Upper lobe of left lung (tissue), 6 donors: ENCODE measurements around the gene TIGD1. TPM values are rescaled to one million over a fixed set of nuclear protein-coding genes. Genes with fewer than 3 reads are reported as not detected.

ENCODE experiments used
- ATAC-seq, 2 donors: fragments of 200-7000 bp; cut with Tn5 transposase; one replicate each; pipeline ENCODE4 v1.9.1; 2022; ENCODE audit warnings: mild to moderate bottlenecking in 2 of 2, moderate library complexity in 2 of 2; ENCODE audit not compliant: low FRiP score in 2 of 2
- DNase-seq, 2 donors: peaks; one replicate each; pipeline ENCODE4 v3.0.0-alpha.2; 2019 to 2020
- H3K27ac ChIP-seq, 4 donors: fragments of 200-600 bp; sonication (generic); one replicate each; pipeline ENCODE4 v1.5.1; 2016 to 2019
- H3K27me3 ChIP-seq, 4 donors: fragments of 200-600 bp; sonication (generic); one replicate each; pipeline ENCODE4 v1.5.1; 2017 to 2019
- H3K36me3 ChIP-seq, 4 donors: fragments of 200-600 bp; sonication (generic); one replicate each; pipeline ENCODE4 v1.5.1; 2016 to 2019
- H3K4me1 ChIP-seq, 4 donors: fragments of 200-600 bp; sonication (generic); one replicate each; pipeline ENCODE4 v1.5.1; 2018 to 2019
- H3K4me3 ChIP-seq, 4 donors: fragments of 200-600 bp; sonication (generic); one replicate each; pipeline ENCODE4 v1.5.1; 2017 to 2019; ENCODE audit warnings: mild to moderate bottlenecking in 2 of 4, moderate library complexity in 1 of 4
- H3K9me3 ChIP-seq, 4 donors: fragments of 200-600 bp; sonication (generic); one replicate each; pipeline ENCODE4 v1.5.1; 2018 to 2019
- CTCF ChIP-seq, 6 experiments: fragments of 450-650 bp in 4 of 6; fragments of 200-600 bp in 2 of 6; sonication (generic) in 2 of 6; IDR thresholded peaks; one replicate each; pipeline ENCODE4 v1.5.1; 2016 to 2019; ENCODE audit warnings: antibody characterized with exemption in 6 of 6
- EP300 ChIP-seq, 4 donors: sonication (generic); formaldehyde crosslinking; IDR thresholded peaks; one replicate each; pipeline ENCODE4 v1.5.1; 2017; ENCODE audit warnings: antibody characterized with exemption in 4 of 4, control low read depth in 2 of 4
- POLR2A ChIP-seq, 4 donors: fragments of 450-650 bp; IDR thresholded peaks; one replicate each; pipeline ENCODE4 v1.5.1; 2016 to 2017; ENCODE audit warnings: antibody characterized with exemption in 4 of 4, mild to moderate bottlenecking in 2 of 4
- POLR2AphosphoS5 ChIP-seq, 2 donors: sonication (generic); formaldehyde crosslinking; IDR thresholded peaks; one replicate each; pipeline ENCODE4 v1.5.1; 2017; ENCODE audit warnings: antibody characterized with exemption in 2 of 2
- WGBS, 2 donors: methylation state at CpG; one replicate each; pipeline ENCODE4 v1.1.5; 2017 to 2018; 5-methylcytosine and 5-hydroxymethylcytosine counted together
- total RNA-seq, 6 donors: library from RNA; depleted of rRNA in 4 of 6; stranded (reverse); fragments of >200 nt in 4 of 6; gene quantifications; one replicate each; pipeline versions ENCODE4 v1.1.0 to v1.2.1, GENCODE V29; 2016 to 2021
- donor health status: DM: no; HTN: no; CAD: no; lungs with moderate emphysema.
- donor health status: DM: no; HTN: yes; CAD: no; lungs with severe emphysema.

TIGD1 gene
- total RNA-seq, 6 donors from 2014 or later = 2.6 to 12.6 (median 4.4) TPM

- peaks cover 0 to 10% (median 4%) of the 10 kb centered on the region in 4 donors for H3K27me3 ChIP-seq
- ATAC-seq (no peak), DNase-seq (peak in 1 of 2 donors; percentile 73)
- H3K36me3 ChIP-seq = no peaks in the 10 kb centered on the region
- H3K4me3 ChIP-seq = no peak overlapping the region
- TF ChIP-seq CTCF (IDR thresholded peaks at IDR 0.05) (no peak), POLR2A (IDR thresholded peaks at IDR 0.05) (no peak), EP300 (IDR thresholded peaks at IDR 0.05) (no peak), POLR2AphosphoS5 (IDR thresholded peaks at IDR 0.05) (no peak)
- WGBS, 2 donors = 92% methylated on average over 15 to 17 of the region's 17 CpGs
- no peaks in the 10 kb centered on the region for H3K9me3 ChIP-seq
- H3K4me1 ChIP-seq = peaks cover 0 to 7% (median 0%) of the 10 kb centered on the region in 4 donors
- H3K27ac ChIP-seq = no peak overlapping the region
Measured at GRCh38 chr2:232529806-232530547, 20.4 kb downstream of the TIGD1 start.

- WGBS, 2 donors = 65 to 69% methylated on average over 9 to 11 of the region's 11 CpGs
- peaks cover 0 to 21% (median 13%) of the 10 kb centered on the region in 4 donors for H3K27me3 ChIP-seq
- ATAC-seq = no peak
- no peak for DNase-seq
- H3K27ac ChIP-seq = no peak overlapping the region
- no peaks in the 10 kb centered on the region for H3K9me3 ChIP-seq
- no peak overlapping the region for H3K4me3 ChIP-seq
- no peaks in the 10 kb centered on the region for H3K36me3 ChIP-seq
- H3K4me1 ChIP-seq = peaks cover 4 to 15% (median 5%) of the 10 kb centered on the region in 4 donors
- TF ChIP-seq POLR2A (IDR thresholded peaks at IDR 0.05) (no peak), CTCF (IDR thresholded peaks at IDR 0.05) (no peak), EP300 (IDR thresholded peaks at IDR 0.05) (no peak), POLR2AphosphoS5 (IDR thresholded peaks at IDR 0.05) (no peak)
Measured at GRCh38 chr2:232528746-232529460, 21.5 kb downstream of the TIGD1 start.

GRCh38 chr2:232527905-232528470 is 22.4 kb downstream of the TIGD1 start:
- Histone ChIP-seq H3K27me3 (peaks cover 0 to 30% (median 22%) of the 10 kb centered on the region in 4 donors), H3K27ac (no peak overlapping the region), H3K4me3 (no peak overlapping the region), H3K36me3 (no peaks in the 10 kb centered on the region), H3K4me1 (peaks cover 7 to 24% (median 11%) of the 10 kb centered on the region in 4 donors), H3K9me3 (no peaks in the 10 kb centered on the region)
- ATAC-seq (no peak), DNase-seq (no peak)
- 57 to 73% methylated on average over 4 to 6 of the region's 6 CpGs for WGBS, 2 donors
- TF ChIP-seq CTCF (IDR thresholded peaks at IDR 0.05) (no peak), POLR2A (IDR thresholded peaks at IDR 0.05) (no peak), EP300 (IDR thresholded peaks at IDR 0.05) (no peak), POLR2AphosphoS5 (IDR thresholded peaks at IDR 0.05) (no peak)

- WGBS, 2 donors = 58 to 62% methylated on average over 11 to 13 of the region's 13 CpGs
- DNase-seq (no peak), ATAC-seq (no peak)
- Histone ChIP-seq H3K9me3 (no peaks in the 10 kb centered on the region), H3K4me1 (peaks cover 17 to 38% (median 22%) of the 10 kb centered on the region in 4 donors), H3K4me3 (no peak overlapping the region), H3K36me3 (no peaks in the 10 kb centered on the region), H3K27me3 (peaks cover 0 to 45% (median 34%) of the 10 kb centered on the region in 4 donors), H3K27ac (no peak overlapping the region)
- TF ChIP-seq POLR2A (IDR thresholded peaks at IDR 0.05) = no peak
- TF ChIP-seq EP300 (IDR thresholded peaks at IDR 0.05) = no peak
- TF ChIP-seq CTCF (IDR thresholded peaks at IDR 0.05) = no peak
- no peak for TF ChIP-seq POLR2AphosphoS5 (IDR thresholded peaks at IDR 0.05)
Measured at GRCh38 chr2:232526372-232526941, 23.9 kb downstream of the TIGD1 start.
